ENCODE data around the gene PLA1A.
"Not testable (repeated sequence)": the region's sequence is repeated elsewhere in the genome, so short reads cannot be mapped to it uniquely, and the experiment has no call there.

PLA1A gene, protein sequence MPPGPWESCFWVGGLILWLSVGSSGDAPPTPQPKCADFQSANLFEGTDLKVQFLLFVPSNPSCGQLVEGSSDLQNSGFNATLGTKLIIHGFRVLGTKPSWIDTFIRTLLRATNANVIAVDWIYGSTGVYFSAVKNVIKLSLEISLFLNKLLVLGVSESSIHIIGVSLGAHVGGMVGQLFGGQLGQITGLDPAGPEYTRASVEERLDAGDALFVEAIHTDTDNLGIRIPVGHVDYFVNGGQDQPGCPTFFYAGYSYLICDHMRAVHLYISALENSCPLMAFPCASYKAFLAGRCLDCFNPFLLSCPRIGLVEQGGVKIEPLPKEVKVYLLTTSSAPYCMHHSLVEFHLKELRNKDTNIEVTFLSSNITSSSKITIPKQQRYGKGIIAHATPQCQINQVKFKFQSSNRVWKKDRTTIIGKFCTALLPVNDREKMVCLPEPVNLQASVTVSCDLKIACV

DNA sequence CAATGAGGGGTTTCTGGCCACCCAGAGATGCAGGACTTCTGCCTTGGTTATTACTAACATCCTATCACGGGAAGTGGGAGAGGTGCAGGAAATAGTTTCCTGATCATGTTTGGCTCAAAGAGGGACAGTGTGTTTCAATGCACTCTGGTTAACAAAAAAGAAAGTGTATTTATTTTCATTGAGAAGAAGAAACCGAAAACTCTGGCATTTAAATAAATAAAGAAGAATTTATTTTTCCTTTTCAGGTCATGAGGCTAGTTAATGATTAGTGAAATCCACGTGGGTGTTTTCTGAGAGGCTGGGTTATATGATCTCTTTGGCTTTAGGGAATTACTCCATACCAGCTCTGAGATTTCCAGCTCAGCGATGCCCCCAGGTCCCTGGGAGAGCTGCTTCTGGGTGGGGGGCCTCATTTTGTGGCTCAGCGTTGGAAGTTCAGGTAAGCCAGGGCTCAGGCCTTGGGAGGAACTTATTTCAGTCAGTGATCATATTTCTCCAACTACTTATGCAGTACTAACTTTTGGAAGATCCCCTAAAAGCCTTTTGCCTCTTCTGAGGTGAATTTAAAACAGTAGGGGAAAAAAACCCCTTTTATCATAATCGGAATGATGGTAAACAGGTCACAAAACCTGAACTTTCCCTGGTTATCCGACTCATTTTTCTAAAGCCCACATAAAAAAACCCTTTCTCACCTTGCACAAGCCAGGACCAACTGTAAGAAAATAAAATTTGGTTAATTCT is at the start of gene PLA1A:
Gene PLA1A, plus strand, starts transcription at position 338 of the 741 bp plus-strand sequence. Its CDS starts 29 bp downstream, at position 367.
- DNase-seq (ENCODE audit: low read depth in 2 of 2): no peak

DNA sequence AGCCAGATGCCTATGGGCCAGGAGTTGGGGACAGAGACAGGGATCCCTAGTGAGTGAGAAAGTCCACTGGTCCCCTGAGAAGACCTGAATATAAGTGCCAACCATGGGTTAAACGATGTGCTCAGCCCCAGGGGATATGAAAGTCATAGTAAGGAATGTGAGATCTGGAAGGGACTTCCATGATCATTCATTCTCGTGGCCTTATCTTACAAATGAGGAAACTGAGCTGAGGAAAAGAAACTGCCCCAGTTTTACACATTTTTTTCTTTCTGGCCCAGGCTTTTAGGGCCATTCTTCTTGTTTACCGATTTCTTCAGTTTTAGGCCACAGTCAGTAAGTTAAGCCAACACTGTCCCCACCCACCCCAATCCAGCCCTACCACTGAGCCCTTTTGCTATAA is 49.3 kb upstream of the PLA1A start:
- no peak for DNase-seq (ENCODE audit: low read depth in 2 of 2)

DNA sequence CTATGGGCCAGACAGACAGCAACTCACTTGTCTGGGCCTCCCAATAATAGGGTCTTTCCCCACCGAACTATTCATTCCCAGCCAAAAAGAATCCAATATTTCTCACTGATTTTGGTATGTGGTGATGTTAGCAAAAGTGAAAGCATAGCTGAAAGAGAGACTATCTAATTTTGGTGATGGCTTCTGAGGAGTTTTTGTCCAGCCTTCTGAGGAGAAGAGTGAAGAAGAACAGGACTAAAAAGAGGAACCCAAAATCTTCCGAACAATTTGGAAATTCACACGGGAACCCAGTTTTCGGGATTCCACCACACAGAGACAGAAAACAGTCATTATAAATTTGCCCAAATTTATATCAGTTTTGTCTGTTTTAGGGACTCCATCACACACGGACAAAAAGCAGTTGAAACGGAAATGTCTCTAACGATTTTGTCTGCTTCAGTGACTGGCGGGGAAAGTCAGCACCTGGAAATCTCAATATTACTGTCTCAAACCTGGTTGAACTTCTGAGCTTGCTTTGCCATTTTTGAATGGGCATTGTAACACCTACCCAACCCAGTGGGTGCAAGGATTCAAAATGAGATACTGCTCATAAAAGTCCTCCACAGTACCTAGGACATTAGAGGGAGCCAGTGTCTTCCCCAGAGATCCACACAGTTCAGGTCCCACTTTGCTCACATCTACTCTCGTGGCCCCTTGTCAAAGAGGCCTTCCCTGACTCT is 47.3 kb upstream of the PLA1A start:
- no peak for DNase-seq (ENCODE audit: low read depth in 2 of 2)

DNA sequence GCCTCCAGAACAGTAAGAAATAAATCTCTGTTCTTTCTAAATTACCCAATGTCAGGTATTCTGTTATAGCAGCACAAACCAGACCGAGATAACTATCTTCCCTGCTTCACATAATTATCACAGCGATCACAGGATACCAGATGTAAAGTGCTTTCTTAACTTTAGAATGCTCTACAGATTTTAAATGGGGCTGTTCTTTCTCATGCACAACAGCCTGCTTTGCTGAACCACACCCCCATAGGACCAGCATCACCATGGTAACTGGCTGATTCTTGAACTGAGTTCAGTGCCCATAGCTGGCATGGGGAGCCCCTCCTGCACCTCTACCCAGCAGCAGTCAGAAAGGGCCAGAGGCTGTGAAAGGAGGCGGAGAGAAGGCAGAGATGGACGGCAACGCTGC is 46.1 kb upstream of the PLA1A start:
- DNase-seq (ENCODE audit: low read depth in 2 of 2): no peak

DNA sequence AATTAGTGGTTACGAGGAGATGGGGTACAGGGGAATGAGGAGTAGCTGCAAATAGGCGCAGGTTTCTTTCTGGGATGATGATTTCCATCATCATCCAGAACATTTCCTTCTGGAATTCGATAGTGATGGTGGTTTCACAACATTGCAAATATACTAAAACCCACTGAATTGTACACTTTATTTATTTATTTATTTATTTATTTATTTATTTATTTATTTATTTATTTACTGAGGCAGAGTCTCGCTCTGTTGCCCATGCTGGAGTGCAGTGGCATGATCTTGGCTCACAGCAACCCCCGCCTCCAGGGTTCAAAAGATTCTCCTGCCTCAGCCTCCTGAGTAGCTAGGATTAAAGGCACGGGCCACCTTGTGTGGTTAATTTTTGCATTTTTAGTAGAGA is 44.8 kb upstream of the PLA1A start:
- not testable (repeated sequence) for DNase-seq (ENCODE audit: low read depth in 2 of 2)

DNA sequence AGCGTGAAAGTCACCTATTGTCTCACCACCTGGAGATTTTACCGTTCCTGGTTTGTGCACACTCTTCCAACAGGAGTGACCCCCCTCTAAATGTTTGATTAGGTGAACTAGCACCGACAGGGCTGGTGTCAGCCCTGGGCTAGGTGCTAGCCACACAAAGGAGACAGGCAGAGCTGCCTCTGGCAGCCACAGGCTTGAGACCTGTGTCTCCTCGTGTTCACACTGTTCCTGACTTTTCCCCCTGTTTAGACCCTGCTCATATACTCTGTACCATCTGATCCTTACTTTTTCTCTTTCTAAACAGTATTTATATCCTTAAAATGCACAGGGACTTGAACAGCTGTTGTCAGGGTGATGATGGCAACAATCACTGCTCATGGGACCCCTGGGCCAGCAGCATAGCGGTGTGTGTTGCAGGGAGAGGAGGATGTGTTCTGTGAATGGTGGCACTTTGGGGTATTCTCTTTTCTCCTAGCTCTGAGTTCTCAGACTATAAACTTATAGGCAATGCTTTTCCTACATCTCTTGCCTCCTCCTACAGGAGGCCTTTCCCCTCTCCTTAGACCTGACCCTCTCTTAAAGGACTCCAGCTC is 43.8 kb upstream of the PLA1A start:
- DNase-seq (ENCODE audit: low read depth in 2 of 2): no peak

DNA sequence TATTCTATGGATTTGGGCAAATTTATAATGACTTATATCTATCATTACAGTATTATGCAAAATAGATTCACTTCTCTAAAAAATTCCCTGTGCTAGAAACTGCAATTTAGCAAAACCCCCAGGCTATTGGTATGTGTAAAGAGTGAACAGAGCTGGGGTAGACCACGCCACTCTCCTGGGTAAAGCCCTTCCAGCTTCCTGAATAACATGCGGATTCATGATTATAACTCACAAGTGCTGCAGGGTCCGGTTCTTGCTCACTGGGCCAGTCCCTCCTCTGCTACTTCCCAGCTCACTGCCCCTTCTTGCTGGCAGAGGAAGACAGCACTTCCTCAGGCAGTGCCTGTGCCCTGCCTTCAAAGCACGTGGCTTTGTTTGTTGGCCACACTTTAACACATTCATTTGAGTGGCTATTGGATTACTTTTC is 42.4 kb upstream of the PLA1A start:
- no peak for DNase-seq (ENCODE audit: low read depth in 2 of 2)

DNA sequence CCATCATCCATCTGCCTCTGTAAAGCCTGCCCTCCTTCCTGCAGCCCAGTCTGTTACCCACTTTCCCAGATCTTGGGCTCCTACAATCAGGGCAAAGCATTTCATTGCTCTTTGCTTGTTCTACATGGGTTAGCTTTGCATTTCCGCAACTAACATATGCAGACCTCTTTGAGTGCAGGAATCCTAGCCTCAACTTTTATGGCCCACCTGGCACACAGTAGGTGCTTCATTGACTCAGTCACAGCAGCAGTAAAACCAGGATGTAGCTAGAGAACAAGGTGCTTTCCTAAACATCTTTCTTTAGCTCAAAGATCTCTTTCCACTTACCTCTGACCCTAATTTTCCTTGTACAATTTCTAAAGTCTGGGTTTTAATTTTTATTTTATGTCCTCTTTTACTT is 41.8 kb upstream of the PLA1A start:
- DNase-seq (ENCODE audit: low read depth in 2 of 2): no peak

DNA sequence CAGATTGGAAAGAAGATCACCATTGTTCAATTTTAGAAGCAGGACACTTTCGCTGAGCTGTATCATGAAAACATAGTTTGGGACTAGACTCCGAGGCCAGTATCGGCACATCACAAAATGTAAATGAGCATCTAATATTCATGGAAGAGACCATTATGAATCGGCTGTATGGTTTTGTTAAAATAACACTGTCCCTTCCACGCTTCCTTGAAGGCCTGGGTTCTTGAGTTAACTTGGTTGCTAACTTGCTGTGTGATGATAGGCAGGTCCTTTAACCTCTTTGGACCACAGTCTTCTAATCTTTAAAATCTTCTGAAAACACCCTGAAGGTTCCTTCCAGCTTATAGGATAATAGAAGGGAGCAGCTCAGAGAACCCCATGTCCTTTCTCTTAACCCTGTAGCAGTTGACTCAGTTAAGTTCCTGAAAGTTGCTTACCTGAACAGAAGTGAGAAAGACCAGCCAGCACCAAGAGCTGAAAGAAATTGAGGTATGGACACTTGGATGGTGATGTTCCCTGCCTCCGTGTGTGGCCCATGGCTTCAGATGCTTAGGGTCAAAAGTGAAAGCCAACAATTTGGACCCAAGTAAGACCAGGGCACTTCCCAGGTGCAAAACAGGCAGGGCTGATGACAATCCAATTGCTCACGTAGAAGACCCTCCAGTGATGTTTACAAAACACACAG is 40.4 kb upstream of the PLA1A start:
- DNase-seq (ENCODE audit: low read depth in 2 of 2): no peak

DNA sequence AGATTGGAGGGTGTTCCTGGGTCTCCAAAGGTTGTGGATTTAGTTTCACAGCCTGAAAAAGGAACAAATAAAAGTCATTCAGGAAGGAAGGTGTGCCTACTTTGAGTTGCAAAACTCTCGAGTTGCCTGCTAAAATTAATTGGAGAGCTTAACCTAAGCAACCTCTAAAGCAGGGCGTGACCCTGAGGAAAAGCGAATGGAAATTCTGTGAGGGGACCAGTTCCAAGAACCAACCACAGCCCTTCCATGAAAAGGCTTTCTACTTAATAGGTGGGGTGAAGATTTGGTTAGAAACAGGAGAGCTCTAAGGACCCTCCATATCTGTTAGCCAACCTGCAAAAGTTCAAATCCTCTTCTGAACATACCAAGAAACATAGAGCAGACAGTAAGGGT is 39.8 kb upstream of the PLA1A start:
- DNase-seq (ENCODE audit: low read depth in 2 of 2): no peak

DNA sequence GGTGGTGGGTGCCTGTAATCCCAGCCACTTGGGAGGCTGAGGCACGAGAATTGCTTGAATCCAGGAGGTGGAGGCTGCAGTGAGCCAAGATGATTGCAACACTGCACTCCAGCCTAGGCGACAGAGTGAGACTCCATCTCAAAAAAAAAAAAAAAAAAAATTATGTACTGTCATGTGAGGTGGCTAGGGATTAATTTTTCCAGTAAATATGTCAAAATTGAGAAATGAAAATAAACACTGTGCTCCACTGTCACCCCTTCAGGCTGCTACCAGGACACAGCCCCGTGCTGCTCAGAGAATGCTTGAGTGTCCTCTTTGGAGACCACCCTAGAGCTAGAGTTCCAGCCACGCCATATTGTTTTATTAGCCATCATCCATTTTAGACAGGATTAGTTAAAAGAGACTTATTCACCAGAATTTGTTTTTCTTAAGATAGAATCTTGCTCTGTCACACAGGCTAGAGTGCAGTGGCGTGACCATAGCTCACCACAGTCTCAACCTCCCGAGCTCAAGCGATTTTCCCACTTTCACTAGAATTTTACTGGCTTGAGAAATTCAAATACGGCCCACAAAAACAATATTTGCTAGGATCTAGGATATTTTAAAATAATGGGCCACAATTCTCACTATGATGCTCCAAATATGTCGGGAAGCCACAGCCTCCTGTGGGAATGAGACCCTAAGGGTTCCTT is 38.9 kb upstream of the PLA1A start:
- no peak for DNase-seq (ENCODE audit: low read depth in 2 of 2)

DNA sequence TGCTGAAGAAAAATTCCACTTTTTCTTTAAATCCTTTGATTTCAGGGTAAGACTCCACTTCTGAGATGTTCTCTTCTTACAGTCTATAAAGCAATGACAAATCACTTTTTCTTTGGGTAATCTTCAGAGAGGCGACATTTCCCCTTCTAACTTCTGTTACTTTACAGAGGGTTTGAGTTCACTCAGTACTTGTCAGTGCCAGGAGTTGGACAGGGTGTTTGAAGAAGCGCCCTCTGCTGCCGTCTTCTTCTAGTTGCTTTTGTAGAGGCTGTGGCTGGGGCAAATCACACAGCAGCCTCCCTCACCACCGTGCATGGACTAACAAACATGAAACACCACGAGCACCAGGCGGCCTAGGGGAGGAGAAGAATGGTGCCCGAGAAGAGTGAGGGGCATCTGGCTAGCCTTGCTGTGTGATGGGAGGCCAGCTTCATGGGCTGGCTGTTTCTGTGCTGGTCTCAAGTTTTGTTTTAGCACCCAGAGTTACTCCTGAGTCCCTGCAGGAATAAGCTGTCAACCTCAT is 38.2 kb upstream of the PLA1A start, which contains the start of gene CD80:
Gene CD80, minus strand, starts transcription at position 174 of the 523 bp plus-strand sequence. CDS start 1,886 bp downstream, outside the sequence.
- DNase-seq (ENCODE audit: low read depth in 2 of 2): peak; percentile 21 to 26

DNA sequence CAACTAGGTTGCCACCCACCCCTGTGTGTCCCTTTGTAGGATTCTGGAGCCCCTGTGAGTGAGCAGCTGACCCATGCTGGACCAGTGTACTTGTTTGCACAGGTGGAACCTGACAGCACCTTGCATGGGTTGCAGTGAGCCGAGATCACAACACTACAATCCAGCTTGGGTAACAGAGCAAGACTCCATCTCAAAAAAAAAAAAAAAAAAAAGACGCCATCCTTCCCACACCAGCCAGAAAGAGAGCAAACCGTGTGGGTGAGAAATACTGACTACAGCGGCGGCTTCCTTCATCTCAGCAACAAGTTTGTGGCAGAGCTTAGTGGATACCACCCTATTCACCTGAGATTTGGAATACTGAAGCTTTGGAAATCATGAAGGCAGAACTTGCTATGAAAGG is 37.5 kb upstream of the PLA1A start:
- DNase-seq (ENCODE audit: low read depth in 2 of 2): no peak

DNA sequence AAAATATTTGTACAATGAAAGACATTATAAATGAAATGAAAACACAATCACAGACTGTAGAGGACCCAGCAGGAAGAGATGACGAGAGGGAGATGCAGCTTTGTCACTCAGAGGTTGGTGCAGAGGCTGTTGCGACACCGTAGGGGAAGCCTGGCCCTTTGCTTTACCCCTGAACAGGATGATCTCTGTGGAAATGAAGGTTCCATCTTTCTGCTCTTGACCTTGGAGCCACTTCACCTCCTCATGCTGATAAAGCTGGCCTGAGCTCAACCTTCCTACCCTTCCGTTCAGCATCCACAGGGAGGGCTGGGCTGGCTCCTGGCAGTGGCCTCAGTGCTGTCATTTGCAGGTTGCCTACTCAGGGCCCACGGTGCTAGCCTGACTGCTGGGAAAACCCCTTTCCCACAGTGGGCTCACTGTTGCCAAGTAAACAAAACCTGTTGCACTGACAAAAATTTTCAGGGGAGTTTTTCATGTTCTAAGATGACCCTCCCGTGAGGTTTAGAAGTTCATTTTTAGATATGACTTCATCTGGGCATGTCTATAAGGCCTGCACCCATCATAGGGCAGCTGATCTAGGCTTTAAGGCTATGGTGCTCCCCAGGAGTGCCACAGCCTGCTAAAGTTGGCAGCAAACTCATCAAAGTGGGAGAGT is 35.3 kb upstream of the PLA1A start:
- peak in 1 of 2 donors; percentile 11 for DNase-seq (ENCODE audit: low read depth in 2 of 2)

DNA sequence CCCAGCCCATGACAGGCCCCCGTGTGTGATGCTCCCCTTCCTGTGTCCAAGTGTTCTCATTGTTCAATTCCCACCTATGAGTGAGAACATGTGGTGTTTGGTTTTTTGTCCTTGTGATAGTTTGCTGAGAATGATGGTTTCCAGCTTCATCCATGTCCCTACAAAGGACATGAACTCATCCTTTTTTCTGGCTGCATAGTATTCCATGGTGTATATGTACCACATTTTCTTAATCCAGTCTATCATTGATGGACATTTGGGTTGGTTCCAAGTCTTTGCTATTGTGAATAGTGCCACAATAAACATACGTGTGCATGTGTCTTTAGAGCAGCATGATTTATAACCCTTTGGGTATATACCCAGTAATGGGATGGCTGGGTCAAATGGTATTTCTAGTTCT is 34.4 kb upstream of the PLA1A start:
- DNase-seq (ENCODE audit: low read depth in 2 of 2): not testable (repeated sequence)

DNA sequence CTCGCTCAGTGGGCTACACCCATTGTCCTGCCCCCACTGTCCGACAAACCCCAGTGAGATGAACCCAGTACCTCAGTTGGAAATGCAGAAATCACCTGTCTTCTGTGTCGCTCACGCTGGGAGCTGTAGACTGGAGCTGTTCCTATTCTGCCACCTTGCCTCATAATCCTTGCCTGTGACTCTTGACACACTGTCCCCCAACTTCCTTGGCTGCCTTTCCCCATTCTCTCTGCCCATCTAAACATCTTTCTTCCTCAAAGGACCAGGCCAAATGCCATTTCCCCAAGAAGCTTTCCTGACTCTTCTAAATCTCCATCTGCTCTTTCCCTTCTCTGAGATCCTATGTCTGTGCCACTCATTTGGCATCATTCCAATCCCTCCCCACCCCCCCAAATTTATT is 28.5 kb upstream of the PLA1A start:
- DNase-seq (ENCODE audit: low read depth in 2 of 2): no peak

DNA sequence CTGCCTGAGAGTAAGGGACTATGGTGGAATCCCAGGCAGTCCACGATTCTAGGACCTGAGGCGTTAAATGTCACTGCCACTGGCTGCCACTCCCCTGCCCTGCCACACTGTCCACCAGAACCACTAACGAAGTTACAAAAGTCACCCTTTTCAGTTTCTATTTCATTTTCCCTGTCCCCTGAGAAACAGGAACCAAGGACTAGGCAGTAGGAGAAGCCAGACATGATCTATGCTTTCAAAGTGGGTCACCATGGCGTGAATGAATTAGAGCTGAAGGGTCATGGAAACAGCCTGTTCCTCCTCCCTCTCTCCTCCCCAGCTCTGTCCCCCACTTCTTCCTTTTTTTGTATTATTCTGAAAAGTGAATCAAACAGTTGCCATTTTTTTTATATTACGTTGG is 27.5 kb upstream of the PLA1A start:
- DNase-seq (ENCODE audit: low read depth in 2 of 2): no peak

DNA sequence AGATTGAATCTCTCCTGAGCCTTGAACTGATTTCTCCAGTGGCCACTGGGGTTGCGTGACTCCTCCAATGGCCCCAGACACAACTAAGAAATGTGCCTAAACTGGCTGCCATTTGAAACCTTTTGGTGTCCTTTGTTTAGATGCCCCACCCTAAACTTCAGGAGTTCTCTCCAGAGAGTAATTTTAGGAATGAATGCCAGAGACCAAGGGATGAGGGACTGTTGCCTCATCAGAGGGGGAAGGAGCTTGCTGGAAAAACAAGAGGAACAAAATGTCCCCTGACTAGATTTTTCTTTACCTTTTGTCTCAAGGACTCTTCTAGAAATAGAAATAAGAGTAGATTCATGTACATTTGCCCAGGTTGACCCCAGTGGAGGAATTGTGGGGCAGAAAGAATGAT is 26.5 kb upstream of the PLA1A start:
- DNase-seq (ENCODE audit: low read depth in 2 of 2): no peak

DNA sequence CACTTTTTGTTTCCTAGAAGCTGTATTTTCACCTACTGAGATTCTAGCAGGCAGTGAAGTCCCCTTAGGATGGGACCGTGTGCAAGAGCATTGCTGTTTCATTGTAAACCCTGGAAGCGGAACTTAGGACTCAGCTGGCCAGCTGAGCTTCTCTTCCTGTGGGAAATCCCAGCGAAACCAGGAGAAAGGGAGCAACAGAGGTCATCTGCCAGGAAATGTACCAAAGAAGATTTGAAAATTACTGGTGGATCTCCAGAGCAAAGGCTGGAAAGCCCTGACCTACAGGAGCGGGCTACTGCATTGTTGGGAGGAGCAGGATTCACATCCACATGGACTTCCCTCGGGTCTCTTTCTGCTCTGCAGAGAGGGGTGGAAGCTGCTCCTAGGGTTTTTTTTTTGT is 26.0 kb upstream of the PLA1A start:
- no peak for DNase-seq (ENCODE audit: low read depth in 2 of 2)

DNA sequence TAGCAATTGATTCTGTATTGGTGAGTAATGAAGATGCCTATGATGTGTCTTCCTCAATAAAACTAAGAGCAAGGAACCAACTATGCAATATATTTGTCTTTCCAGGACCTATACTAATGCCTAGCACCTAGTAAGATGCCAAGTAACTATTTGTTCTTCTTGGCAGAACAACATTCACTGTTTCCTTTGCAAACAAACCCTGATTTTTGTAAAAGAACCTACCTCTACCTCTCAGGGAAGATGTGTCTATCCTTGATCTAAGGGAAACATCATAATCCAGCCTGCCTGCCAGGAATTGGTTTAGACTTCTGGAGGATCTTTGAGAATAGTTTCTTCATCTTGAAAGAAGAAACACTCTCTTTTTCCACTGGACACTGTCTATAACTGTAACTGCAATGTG is 22.2 kb upstream of the PLA1A start:
- DNase-seq (ENCODE audit: low read depth in 2 of 2): no peak

Measured in stimulated activated CD8-positive, alpha-beta memory T cell treated with anti-CD3 and anti-CD28 coated beads, Interleukin-15, amount 100 ng/mL, for 4 hours (primary cell).